ENCODE measurements around the gene NARS2.
A peak's percentile ranks its signal among the peaks of the same experiment; 100 is the strongest.
"Not testable (repeated sequence)": the region's sequence is repeated elsewhere in the genome, so short reads cannot be mapped to it uniquely, and the experiment has no call there.

NARS2 gene, protein sequence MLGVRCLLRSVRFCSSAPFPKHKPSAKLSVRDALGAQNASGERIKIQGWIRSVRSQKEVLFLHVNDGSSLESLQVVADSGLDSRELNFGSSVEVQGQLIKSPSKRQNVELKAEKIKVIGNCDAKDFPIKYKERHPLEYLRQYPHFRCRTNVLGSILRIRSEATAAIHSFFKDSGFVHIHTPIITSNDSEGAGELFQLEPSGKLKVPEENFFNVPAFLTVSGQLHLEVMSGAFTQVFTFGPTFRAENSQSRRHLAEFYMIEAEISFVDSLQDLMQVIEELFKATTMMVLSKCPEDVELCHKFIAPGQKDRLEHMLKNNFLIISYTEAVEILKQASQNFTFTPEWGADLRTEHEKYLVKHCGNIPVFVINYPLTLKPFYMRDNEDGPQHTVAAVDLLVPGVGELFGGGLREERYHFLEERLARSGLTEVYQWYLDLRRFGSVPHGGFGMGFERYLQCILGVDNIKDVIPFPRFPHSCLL

DNA sequence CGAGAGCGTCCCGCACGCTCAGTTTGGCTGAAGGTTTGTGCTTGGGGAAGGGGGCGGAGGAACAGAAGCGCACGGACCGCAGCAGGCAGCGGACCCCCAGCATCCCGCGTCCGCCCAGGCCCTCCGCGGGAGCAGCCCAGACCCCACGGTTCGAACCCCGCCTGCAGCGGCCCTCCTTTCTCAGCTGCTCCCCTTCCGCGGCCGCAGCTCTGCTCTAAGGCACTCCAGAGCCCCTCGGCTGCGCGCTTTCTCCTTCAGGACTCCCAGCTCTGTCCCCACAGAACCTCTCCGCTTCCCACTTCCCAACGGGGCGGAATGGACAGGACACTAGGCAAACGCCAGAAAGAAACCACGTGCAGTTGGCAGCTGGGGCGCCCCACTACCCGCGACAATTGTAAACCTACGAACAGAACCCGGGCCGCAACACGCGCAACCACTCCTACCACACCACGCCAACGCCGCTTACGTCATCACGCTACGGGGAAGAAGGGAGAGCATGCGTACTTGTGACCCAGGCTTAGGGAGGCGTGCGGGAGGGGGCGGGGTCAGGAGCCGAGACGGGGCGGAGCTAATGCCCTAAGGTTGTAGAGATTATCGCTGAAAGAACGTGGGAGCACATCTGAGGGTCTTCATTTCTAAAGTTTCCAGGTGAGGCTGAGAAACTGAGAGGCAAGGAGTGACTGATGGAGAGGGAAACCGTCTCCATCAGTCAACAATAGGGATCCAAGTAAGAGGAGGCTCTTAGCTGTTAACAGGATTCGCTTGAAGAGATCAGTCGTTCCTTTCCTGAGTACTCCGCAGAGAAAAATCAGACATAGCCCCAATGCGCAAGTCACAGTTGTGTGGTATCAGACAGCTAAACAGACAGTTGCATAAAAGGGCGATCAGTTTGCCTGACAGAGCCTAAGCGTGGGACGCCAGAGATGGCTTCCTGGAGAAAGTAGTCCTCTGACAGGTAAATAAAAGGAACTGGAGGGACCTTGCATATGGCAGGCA lies at the start of gene NARS2:
NARS2 (minus strand) TSS at position 479 of the 996 bp plus-strand sequence; CDS start at position 103, 376 bp downstream.
- DNase-seq = peak; percentile 97

DNA sequence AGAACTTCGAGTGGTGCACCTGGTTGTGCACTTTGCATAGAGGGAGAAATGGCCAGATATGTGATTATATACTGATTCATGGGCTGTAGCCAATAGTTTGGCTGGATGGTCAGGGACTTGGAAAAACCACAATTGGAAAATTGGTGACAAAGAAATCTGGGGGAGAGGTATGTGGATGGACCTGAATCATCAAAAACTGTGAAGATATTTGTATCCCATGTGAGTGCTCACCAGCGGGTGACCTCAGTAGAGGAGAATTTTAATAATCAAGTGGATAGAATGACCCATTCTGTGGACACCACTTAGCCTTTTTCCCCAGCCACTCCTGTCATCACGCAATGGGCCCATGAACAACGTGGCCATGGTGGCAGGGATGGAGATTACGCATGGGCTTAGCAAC lies 48.0 kb upstream of the NARS2 start:
- no peak for DNase-seq

DNA sequence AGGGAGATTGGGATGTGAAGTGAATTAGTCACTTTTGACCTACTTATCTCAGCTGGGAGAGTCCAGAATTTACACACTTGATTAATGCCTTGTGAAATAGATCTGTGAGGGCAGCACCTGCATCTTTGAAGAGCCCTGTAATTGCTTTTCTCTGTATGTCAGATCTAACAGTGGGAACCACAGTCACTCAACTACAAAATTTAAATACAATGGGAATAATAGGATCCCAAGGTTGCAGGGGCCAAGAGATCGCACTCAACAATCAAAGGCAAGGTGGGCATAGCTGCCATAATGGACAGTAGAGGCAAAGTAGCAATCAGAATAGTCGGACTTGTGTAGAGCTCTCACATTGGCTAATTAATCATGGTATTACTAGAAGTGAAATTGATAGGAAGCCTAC lies 45.5 kb upstream of the NARS2 start:
- DNase-seq = no peak

DNA sequence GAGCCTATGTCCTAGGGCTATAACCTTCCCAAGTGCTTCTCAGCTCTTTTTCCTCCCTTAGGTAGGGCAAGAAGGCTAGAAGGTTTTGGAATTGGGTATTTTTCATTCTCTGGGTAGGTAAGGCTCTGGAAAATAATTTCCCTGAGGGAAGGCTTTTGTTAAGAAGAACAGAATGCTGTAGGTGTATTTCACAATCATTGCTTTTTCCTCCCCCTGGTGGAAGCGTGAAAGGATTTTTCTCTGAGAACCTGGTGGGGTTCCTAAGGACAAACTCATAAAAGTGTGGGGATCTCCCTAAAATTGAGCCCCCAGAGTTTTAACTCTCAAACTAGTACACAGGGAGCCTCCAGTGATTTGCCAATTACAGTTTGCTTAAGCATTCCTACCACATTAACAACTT lies 41.1 kb upstream of the NARS2 start:
- no peak for DNase-seq

DNA sequence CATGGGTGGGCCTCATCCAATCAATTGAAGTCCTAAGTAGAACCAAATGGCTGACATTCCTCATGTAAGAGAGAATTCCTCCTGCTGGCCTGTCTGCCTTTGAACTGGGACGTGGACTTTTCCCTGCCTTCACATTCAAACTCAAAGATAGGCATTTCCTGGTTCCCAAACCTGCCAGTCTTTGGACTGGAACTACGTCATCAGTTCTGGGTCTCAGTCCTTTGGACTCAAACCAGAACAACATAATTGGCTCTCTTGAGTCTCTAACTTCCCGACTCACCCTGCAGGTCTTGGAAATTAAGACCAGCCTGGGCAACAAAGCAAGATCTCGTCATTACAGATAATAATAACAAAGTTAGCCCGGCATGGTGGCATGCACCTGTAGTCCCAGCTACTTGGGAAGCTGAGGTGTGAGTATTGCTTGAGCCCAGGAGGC lies 38.7 kb upstream of the NARS2 start:
- DNase-seq = no peak

DNA sequence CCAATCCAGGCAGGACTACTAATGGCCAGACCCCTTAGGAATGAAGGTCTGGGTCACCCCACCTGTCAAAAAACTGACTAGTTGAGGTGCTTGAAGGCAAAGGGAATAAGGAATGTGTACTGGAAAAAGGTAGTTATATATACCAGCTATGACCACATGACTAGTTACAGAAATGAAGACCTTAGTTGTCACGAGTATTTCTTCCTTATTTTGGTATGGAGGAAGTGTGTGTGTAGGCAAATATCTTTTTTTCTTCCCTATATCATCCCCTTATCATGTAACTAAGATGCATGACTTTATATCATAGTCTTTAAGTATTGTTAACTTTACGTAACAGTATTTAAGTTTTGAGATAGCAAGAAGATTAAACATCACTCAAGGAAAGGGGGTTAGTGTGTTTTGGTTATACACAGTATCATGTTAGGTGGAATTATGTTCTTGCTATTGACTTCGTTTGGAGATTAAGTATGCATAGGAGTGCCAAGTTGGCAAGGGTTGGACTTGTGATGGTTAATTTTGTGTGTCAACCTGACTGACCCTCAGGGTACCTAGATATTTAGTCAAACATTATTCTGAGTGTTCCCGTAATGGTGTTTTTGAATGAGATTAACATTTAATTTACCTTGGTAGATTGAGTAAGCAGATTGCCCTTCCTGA lies 38.2 kb upstream of the NARS2 start:
- no peak for DNase-seq

DNA sequence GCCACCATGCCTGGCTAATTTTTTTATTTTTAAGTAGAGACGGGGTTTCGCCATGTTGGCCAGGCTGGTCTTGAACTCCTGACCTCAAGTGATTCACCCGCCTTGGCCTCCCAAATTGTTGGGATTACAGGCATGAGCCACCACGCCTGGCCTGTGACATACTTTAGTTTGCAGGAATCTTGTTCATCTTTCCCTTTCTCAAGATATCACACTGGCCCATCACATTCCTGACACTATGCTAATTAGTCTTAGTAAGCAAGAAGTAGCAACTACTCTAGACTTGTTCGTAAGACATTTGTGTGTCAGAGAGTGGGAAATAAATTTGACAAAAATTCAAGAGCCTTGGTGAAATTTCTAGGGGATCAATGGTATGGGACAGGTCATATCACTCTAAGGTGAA lies 34.7 kb upstream of the NARS2 start:
- not testable (repeated sequence) for DNase-seq

DNA sequence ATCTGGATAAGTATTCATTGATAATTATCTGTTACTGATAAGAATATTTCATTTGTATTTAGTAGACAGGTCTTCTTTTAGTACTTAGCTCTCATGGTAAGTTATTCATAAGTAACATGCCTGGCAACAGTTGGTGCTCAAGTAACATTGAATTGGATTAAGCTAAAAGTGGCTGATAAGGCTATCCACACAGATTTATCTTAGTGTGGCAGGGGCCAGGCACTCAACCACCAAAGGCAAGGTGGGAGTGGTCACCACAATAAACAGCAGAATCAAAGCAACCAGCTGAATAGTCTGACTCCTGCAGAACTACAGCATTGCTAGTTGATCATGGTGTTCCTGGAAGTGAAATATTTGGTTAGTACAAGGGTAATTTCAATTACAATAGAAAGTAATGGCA lies 33.0 kb upstream of the NARS2 start:
- no peak for DNase-seq

DNA sequence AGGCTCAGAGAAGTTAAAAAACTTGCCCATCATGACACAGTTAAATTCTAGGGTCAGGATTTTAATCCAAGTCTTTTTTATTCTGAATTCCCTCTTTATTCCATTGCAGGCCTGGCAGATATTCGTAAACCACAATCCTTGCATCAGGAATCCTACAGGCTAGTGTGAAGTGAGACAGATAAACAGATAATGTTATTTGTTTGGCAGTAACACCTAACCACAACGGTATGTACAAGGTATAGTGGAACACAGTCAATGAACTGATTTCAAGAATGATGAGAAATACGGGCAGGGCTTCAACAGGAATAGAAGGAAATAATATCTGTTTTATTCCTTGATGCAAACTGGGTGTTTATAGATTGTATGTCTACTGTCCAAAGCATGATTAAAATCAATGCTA lies 32.0 kb upstream of the NARS2 start:
- no peak for DNase-seq

DNA sequence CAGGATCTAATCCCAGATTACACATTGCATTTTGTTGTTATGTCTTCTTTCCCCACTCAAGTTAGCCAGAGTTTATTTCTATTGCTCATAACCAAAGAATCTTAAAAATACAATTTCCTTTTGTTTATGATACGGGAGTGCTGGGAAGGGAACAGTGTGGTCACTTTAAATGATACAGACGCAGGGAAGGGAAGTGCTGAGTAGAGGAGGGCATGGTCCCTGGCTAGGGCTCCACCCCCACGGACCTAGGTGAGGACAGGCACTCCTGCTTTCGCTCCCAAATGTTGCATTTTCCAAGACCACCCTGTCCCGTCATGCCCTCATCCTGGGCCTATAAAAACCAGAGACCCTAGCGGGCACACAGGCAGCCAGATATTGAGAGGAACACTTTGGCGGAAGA lies 30.6 kb upstream of the NARS2 start:
- DNase-seq = no peak

DNA sequence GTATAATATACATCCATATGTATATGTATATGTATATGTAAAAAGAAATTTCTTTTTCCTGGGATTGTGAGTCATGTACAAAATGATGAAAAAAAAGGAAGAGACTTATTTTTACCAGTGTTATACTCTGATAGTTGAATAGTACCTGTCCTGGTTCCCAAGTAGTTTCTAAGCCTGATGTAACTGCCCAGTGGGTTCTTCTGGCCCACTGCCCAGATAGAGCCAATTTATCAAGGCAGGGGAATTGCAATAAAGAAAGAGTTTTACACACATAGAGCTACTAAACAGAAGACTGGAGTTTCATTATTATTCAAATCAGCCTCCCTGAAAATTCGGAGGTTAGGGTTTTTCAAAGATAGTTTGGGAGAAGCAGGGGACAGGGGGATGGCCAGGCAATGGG lies 29.1 kb upstream of the NARS2 start:
- DNase-seq = no peak

DNA sequence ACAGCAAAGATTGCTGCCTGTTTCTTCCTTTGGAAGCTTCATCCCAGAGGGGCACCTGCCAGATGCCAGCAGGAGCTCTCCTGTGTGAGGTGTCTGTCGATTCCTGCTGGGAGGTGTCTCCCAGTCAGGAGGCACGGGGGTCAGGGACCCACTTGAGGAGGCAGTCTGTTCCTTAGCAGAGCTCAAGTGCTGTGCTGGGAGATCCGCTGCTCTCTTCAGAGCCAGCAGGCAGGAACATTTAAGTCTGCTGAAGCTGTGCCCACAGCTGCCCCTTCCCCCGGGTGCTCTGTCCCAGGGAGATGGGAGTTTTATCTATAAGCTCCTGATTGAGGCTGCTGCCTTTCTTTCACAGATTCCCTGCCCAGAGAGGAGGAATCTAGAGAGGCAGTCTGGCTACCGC lies 28.1 kb upstream of the NARS2 start:
- DNase-seq = not testable (repeated sequence)

DNA sequence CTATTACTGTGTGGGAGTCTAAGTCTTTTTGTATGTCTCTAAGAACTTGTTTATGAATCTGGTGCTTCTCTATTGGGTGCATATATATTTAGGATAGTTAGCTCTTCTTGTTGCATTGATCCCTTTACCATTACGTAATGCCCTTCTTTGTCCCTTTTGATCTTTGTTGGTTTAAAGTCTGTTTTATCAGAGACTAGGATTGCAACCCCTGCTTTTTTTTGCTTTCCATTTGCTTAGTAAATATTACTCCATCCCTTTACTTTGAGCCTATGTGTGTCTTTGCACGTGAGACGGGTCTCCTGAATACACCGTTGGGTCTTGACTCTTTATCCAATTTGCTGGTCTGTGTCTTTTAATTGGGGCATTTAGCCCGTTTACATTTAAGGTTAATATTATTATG lies 26.4 kb upstream of the NARS2 start:
- not testable (repeated sequence) for DNase-seq

DNA sequence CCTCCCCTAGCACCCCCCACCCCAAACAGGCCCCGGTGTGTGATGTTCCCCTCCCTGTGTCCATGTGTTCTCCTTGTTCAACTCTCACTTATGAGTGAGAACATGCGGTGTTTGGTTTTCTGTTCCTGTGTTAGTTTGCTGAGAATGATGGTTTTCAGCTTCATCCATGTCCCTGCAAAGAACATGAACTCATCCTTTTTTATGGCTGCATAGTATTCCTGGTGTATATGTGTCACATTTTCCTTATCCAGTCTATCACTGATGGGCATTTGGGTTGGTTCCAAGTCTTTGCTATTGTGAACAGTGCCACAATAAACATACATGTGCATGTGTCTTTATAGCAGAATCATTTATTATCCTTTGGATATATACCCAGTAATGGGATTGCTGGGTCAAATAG lies 22.9 kb upstream of the NARS2 start:
- DNase-seq = not testable (repeated sequence)

DNA sequence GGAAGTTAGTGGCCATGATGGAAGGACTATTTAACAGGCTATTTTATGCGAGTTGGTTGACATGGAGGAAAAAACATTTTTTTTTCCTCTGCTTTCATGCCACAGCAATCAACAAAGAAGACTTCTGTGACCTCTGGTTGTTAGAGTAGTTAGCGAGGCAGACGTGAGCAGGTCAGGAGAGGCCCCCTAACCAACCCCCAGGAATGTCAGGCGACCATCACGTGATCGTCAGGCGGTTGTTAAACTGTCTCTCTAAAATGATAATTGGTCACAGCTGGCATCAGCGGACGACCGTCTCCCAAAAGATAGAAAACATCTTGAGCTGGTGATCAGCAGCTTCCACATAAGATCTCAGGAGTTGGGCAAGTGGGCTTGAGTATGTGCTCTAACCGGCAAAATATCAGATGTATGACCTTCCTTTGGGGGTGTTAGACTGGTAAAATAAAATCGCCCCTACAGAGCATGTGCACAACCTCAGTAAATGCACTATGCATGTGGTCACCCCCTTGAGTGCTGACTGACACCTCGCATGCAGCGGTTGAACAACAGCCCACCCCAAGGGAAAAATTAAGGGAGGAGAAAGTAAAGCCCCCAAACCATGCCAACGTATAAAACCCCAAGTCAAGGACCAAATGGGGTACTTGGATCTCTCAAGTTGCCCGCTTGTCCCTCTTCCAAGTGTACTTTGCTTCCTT lies 20.9 kb upstream of the NARS2 start:
- no peak for DNase-seq

DNA sequence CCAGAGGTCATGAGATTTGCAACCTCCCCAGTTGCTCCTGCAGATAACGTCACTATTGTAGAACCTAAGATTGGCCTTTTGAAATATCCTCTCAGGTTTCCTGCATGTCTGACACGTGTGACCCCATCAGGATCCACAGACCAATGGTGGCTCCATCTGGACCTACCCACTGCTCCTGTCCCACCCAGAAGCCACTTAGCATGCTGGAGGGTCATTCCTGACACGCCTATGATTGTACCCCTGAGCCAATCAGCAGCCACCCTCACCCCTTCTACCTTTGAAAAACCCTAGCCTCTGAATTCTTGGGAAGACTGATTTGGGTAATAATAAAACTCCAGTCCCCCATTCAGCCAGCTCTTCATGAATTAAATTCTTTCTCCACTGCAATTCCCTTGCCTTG lies 20.1 kb upstream of the NARS2 start:
- DNase-seq = no peak

DNA sequence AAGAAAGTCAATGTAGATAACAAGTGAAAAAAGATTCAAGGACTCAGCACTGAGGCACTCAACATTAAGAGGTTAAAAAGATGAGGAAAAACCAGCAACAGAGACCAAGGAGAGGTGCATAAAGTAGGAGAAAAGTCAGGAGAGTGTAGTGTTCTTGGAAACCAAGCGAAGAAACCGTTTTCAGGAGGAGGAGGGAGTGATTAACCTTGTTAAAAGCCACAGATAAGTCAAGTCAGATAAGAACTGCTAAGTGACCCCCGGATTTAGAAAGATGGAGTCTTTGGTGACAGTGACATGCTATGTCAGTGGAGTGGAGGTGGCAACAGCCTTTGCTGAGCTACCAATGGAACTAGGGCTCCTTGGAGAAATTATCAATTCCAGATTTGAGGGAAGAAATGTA lies 13.9 kb upstream of the NARS2 start:
- DNase-seq = no peak

DNA sequence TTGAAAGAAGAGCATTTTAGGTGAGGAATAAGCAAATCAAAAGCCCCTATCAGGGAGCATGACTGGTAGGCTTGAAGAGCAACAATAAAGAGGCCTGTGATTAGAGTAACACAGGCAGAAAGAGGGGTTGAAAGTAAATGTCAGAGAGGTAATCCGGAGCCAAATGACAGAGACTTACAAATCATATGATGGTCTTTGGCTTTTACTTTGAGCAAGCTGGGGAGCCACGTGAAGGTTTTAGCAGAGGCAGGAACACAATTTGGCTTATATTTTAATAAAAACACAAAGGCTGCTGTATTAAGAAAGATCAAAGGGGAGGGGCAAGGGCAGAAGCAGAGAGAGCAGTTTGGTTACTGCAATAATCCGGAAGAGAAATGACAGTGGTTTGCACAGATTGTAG lies 12.8 kb upstream of the NARS2 start:
- no peak for DNase-seq

DNA sequence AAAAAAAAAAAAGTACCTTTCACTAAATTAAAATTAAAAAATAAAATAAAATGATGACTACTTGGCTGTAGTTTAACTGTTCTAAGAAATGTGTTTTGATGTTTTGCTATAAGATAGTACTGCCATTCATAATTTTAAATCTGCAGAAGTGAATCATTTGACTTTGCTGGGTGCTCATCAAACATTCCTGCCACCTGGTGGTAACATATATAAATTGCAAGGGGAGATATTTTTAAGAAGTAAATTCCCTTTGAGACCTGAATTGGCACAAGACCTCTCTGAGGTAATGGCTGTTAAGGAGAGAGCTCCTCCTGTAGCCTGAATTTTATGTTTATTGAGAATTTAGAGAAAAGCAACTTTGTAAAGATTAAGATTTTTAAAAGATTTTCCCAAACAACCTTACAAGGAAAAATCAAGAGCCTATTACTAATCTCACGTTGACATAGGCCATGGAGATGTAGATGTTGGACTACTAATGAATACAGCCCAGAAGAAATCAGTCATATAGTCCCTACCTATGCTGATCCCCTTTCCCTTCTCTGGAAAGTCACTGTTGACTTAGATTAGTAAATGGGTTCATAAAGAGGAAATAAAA lies 11.9 kb upstream of the NARS2 start:
- DNase-seq = no peak

DNA sequence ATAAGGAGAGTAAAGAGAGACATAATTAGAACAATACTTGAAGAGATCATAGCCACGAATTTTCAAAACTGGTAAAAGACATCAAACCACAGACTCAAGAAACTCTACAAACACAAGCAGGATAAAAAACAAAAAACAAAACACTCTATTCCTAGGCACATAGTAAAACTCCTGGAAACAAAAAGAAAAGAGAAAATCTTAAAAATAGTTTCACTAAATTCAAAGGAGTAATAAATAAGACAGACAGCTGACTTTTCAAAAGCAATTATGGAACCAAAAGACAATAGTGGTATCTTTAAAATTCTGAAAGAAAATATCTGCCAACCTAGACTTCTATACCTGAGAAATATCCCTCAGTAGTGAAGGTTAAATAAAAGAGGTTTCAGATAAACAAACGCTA lies 9.2 kb upstream of the NARS2 start:
- no peak for DNase-seq

DNA sequence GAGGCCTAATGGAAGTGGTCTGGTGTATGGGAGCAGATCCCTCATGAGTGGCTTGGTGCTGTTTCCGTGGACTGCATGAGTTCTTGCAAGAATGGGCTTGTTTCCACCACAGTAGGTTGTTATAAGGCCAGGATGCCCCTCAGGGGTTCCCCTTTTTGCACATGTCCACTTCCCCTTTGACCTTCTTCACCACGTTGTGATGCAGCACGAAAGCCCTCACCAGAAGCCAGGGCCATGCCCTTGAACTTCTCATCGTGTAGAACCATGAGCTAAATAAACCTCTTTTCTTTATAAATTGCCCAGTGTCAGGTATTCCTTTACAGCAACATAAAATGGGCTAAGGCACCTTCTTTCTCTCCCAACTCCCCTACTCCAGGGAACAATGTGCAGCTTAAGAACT lies 2.8 kb upstream of the NARS2 start:
- no peak for DNase-seq

DNA sequence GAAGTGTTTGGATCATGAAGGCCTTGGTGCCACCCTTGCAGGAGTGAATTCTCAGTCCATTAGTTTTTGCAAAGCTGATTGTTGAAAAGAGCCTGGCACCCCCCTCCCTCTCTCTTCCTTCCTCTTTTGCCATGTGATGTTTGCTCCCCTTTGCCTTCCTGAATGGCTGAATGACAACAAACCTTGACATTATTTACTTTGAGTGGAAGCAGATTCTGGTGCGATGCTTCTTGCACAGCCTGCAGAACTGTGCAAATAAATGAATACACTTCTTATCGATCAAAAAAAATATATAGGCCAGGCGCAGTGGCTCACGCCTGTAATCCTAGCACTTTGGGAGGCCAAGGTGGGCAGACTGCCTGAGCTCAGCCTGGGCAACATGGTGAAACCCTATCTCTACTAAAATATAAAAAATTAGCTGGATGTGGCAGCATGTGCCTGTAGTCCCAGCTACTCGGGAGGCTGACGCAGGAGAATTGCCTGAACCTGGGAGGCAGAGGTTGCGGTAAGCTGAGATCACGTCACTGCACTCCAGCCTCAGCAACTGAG lies 2.0 kb upstream of the NARS2 start:
- no peak for DNase-seq
